ENCODE results near the gene LTBP1. TPM values are rescaled to one million over a fixed set of nuclear protein-coding genes. Genes with fewer than 3 reads are reported as not detected.

Gene LTBP1
- total and polyA plus RNA-seq, 10 of the 15 experiments (the other 5 are each of a cell fraction or from before 2014, with no cell fraction given): 0.01 to 0.28 (median 0.12) TPM; not detected in 2

- no peaks in the 10 kb centered on the region for H4K20me1 ChIP-seq (ENCODE audit: control insufficient read depth, insufficient read depth)
- RAD21 ChIA-PET (ENCODE audit: unreplicated experiment): no interaction called here
- H2AFZ ChIP-seq (ENCODE audit: control insufficient read depth, low read depth, low read length): no peak overlapping the region
- in situ Hi-C loops (cut with MboI): no loop called here
- no peak overlapping the region for H3K4me2 ChIP-seq (ENCODE audit: control insufficient read depth, insufficient read depth)
- H3K27me3 ChIP-seq (replicated peaks in 1 of 2; ENCODE audit: control insufficient read depth in 2 of 2, insufficient read depth in 2 of 2, low read length in 1 of 2): no peaks in the 10 kb centered on the region; a peak in 1 of 4 replicates
- WGBS (ENCODE audit: insufficient coverage, insufficient replicate concordance, low lambda C conversion rate, missing lambda C conversion rate): 75% methylated on average over 6 of the region's 6 CpGs
- FAIRE-seq: no peak
- SMC1A ChIA-PET (ENCODE audit: uncharacterized antibody, unreplicated experiment): no interaction called here
- no peaks in the 10 kb centered on the region for H3K9me3 ChIP-seq (replicated peaks; ENCODE audit: control insufficient read depth, insufficient read depth, low read length)
- H3K79me2 ChIP-seq (ENCODE audit: control insufficient read depth, insufficient read depth, low read length): no peaks in the 10 kb centered on the region
- no peak overlapping the region for H3K9ac ChIP-seq (ENCODE audit: control insufficient read depth, insufficient read depth, low read length)
- H3K4me3 ChIP-seq: no peak overlapping the region
- intact Hi-C loops (cut with micrococcal nuclease; ENCODE audit: unreplicated experiment): no loop called here
- no TSS peak for BruUV-seq (replicated peaks)
- CTCF ChIA-PET: no interaction called here
- DNase-seq (ENCODE audit: low read depth, low spot score): no peak
- H3K36me3 ChIP-seq (ENCODE audit: control insufficient read depth in 2 of 2, insufficient read depth in 2 of 2, low read length in 1 of 2): no peaks in the 10 kb centered on the region
- H3K4me1 ChIP-seq (ENCODE audit: control insufficient read depth, insufficient read depth, low read length): no peaks in the 10 kb centered on the region
- H3K27ac ChIP-seq (ENCODE audit: control insufficient read depth, insufficient read depth): no peak overlapping the region
- POLR2A ChIA-PET: no interaction called here
- ATAC-seq: no peak
- TF ChIP-seq SRF (IDR thresholded peaks at IDR 0.05; ENCODE audit: low read depth in 2 of 2, low read length in 2 of 2) (no peak), E2F8 (IDR thresholded peaks at IDR 0.05; ENCODE audit: low read depth, partially characterized antibody) (no peak), TAF1 (IDR thresholded peaks at IDR 0.05; ENCODE audit: borderline replicate concordance, low read depth, low read length) (no peak), POLR2AphosphoS2 (IDR thresholded peaks at IDR 0.05; ENCODE audit: low read depth, low read length) (no peak), NBN (IDR thresholded peaks at IDR 0.05) (no peak), WRNIP1 (IDR thresholded peaks at IDR 0.05; ENCODE audit: borderline replicate concordance, low read depth, low read length) (no peak), REST (IDR thresholded peaks at IDR 0.05; ENCODE audit: low read depth, low read length) (no peak), DPF2 (IDR thresholded peaks at IDR 0.05) (no peak), CBX3 (IDR thresholded peaks at IDR 0.05; ENCODE audit: borderline replicate concordance, low read depth) (no peak), PRDM15 (CRISPR knock-in tag; IDR thresholded peaks at IDR 0.05) (no peak), IRF4 (IDR thresholded peaks at IDR 0.05; ENCODE audit: low read depth, low read length) (no peak), JUND (IDR thresholded peaks at IDR 0.05; ENCODE audit: low read depth, low read length) (no peak), E2F4 (IDR thresholded peaks at IDR 0.05; ENCODE audit: low read depth, low read length) (no peak), NFIC (IDR thresholded peaks at IDR 0.05; ENCODE audit: low read depth, low read length) (no peak)
Measured at GRCh38 chr2:33074197-33074596, 127.4 kb downstream of the LTBP1 start.

All from GM12878 (cell line).